ENCODE data around the gene CCDC91.

DNA sequence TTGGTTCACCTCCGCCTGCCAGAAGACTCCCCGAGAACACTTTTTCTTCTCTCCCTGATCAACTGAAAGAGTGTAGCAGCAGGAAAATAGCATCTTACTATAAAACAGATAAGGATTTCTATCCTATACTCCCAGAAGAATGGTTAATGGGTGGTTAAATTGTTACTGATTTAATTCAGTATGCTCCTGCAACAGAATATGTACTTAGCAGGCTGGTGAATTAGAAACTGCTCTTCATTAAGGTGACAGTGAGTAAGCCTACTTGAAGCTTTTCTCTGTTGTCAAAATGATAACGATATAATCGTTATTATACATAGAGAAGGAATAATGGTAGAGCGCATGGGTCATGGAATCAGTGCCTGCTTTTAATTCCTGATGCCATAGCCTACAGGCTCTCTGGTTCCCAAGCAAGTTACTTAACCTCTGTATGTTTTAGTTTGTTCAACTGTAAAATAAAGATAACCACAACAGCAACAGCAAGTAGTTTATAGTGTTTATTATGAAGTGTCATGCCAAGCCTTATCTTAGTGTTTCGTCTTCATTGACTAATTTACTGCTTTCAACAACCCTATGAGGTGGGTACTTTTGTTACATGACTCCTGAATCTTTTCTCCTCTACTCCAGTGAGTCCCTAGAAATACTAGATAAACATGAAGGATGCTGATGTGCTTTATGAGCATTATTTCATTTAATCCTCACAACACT, 392.6 kb downstream of the CCDC91 start:
- TF ChIP-seq, protein P1, sequence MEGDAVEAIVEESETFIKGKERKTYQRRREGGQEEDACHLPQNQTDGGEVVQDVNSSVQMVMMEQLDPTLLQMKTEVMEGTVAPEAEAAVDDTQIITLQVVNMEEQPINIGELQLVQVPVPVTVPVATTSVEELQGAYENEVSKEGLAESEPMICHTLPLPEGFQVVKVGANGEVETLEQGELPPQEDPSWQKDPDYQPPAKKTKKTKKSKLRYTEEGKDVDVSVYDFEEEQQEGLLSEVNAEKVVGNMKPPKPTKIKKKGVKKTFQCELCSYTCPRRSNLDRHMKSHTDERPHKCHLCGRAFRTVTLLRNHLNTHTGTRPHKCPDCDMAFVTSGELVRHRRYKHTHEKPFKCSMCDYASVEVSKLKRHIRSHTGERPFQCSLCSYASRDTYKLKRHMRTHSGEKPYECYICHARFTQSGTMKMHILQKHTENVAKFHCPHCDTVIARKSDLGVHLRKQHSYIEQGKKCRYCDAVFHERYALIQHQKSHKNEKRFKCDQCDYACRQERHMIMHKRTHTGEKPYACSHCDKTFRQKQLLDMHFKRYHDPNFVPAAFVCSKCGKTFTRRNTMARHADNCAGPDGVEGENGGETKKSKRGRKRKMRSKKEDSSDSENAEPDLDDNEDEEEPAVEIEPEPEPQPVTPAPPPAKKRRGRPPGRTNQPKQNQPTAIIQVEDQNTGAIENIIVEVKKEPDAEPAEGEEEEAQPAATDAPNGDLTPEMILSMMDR (optimal IDR thresholded peaks at IDR 0.05 in 1 of 3, IDR thresholded peaks at IDR 0.05 in 1 of 3, conservative IDR thresholded peaks at IDR 0.05 in 1 of 3; ENCODE audit: extremely low read depth in 1 of 3, insufficient read depth in 2 of 3, low read length in 3 of 3): no peak
- no peak for TF ChIP-seq EZH2 (IDR thresholded peaks at IDR 0.05; ENCODE audit: low read length)
